GM21367 (cell line): Measurements from ENCODE around the gene SRP72.
A peak's percentile ranks its signal among the peaks of the same experiment; 100 is the strongest.
"Not testable (repeated sequence)": the region's sequence is repeated elsewhere in the genome, so short reads cannot be mapped to it uniquely, and the experiment has no call there.

Experiments
- ATAC-seq: cut with Tn5 transposase; IDR thresholded peaks from one replicate; pipeline ENCODE4 v1.9.1; 2021; ENCODE audit not compliant: unreplicated experiment

SRP72 gene

GRCh38 chr4:56464581-56464980, 2.8 kb upstream of the SRP72 start:
- no peak for ATAC-seq

DNA sequence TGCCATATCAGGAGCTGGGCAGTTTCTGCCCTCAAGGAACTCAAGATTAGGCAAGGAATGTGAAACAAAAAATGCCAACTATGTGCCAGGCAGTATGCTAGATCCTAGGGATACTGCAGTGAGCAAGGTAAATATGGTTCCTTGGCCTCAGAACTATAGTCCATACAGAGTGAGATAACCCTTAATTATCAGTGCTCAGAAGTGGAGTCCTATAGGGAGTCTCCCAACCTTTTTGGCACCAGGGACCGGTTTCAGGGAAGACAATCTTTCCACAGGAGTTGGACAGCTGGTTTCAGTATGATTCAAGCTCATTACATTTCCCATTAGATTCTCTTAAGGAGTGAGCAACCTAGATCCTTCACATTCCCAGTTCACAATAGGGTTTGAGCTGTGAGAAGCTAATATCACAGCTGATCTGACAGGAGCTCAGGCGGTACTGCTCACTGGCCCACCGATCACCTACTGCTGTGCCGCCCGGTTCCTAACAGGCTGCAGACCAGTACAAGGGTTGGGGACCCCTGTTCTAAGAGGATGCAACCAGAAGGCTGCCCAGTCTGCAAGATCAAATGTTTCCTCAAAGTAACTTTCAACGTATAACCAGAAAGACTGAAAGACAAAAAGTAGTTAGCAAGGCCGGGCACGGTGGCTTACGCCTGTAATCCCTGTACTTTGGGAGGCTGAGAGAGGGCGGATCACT, 1.7 kb upstream of the SRP72 start:
- ATAC-seq, result no peak

- ATAC-seq, result not testable (repeated sequence)
Measured at GRCh38 chr4:56466296-56466761, 1.1 kb upstream of the SRP72 start.

- ATAC-seq, result no peak
Measured at GRCh38 chr4:56466910-56467283, 520 bp upstream of the SRP72 start.

GRCh38 chr4:56468097-56468422, 643 bp downstream of the SRP72 start:
- ATAC-seq, result peak; percentile 54

GRCh38 chr4:56469489-56470210, 2.2 kb downstream of the SRP72 start:
- ATAC-seq, result no peak

DNA sequence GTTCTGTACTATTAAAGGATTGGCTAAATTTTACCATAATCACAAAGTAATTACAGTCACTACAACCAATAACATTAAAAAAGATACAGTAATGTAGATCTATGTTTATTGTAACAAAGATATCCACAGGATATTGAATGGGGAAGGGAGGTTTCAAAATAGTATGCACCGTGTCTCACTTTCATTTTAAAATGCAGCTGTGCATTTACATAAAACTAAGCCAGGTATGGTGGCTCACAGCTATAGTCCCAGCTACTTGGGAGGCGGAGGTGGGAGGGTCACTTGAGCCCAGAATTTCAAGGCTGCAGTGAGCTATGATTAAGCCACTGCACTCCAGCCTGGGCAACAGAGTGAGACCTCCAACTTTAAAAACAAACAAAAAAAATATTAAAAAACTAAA, 8.5 kb downstream of the SRP72 start:
- peak; percentile 79 for ATAC-seq

DNA sequence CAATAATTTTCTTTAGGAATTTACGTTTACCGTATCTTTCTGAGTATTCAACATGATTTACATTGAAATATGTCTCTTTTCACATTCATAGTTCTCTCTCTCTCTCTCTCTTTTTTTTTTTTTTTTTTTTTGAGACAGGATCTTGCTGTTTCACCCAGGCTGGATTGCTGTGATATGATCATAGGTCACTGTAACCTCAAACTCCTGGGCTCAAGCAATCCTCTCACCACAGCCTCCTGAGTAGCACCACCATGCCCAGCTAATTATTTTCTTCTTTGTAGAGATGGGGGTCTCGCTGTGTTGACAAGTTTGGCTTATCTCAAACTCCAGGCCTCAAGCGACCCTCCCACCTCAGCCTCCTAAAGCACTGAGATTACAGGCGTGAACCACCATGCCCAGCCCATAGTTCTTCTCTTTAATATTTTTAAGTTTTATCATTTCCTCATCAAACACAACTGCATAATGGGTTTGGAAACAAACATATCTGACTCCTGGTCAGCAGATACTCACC, 9.8 kb downstream of the SRP72 start:
- no peak for ATAC-seq

DNA sequence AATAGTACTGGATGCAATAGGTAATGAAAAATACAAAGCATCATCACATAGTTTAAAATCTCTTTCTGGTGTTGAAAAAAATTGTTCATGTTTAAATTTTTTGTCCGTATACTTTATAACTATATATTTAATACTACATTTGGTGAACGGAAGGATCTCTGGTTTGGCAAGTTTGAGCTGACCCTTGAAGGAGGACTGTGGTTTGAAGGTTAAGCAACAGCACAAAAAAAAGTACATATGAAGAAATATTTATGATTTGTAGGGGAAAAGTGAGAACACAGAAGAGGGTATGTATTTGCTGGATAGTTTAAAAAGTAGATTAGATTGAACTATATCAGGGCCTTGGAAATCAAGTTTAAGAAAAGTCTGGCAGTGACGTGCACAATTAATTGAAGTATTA, 13.3 kb downstream of the SRP72 start:
- ATAC-seq, result no peak

DNA sequence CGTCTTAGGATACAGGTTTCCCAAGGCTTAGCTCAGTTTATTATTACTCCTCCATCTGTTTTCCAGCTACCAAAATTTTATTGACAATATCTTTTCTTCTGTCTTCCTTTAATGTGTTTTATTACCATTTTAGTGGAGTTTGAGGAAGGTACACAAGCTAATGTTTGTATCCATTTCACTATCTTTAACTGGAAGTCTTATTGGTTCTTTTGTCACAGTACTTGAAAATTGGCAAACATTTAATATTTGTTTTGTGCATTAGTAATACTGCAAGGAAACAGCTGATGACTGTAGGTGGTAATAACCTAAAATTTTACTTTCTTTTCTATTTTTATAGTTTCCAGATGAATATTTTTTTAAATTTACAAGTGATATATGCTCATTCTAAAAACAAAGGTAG, 28.8 kb downstream of the SRP72 start:
- ATAC-seq, result no peak

- ATAC-seq, result peak; percentile 61
Measured at GRCh38 chr4:56505269-56506130, 38.1 kb downstream of the SRP72 start, which contains the start of gene ARL9. Gene ARL9 (plus strand): TSS chr4:56505791. CDS start chr4:56505863, 72 bp downstream.

DNA sequence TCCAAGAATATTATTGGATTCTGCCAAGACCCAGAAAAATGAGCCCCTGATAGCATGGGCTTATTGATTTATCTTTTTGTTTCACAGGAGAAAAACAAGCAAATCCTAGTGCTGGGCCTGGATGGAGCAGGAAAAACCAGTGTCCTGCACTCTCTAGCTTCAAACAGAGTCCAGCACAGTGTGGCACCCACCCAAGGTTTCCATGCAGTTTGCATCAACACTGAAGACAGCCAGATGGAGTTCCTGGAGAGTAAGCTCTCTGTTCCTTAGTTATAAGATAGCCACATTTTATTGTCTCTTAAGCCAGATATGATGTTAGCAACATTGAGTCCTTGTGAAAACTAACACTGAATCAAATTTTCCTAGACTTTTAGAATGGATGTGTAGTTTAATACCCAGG, 43.7 kb downstream of the SRP72 start:
- no peak for ATAC-seq

GRCh38 chr4:56512166-56512565, 44.7 kb downstream of the SRP72 start:
- no peak for ATAC-seq

- no peak for ATAC-seq
Measured at GRCh38 chr4:56513517-56513916, 46.1 kb downstream of the SRP72 start.

- peak; percentile 91 for ATAC-seq
Measured at GRCh38 chr4:56530269-56531148, 63.1 kb downstream of the SRP72 start.

DNA sequence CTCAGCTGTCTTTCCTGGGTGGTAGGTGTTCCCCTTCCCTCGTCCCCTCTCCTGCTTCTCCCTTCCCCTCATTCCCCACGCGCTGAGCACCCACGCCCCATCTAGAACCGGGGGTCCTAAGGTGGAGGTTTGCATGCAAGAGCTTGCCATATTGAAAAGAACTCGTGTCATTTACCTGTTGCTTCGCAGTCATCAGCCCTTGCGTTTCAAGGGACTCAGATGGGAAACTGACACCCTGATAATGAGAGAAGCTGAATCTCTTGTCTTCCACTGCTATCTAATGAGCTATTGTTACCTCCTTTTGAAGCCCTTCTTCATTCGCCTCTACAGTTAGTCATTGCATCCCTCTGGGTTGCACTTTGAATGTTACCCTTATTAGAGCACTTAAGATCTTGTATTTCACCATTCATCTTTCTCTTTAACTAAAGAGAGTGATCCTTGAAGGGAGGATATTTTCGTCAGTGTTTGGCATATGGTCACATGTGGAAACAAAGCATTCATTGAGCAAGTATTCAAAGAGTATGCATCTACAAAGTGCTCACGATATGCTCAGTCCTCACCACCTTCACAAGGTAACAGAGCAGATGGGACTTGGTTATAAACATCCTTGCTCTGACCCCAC, 63.8 kb downstream of the SRP72 start:
- no peak for ATAC-seq

GRCh38 chr4:56531823-56532222, 64.4 kb downstream of the SRP72 start:
- ATAC-seq, result no peak

- ATAC-seq, result no peak
Measured at GRCh38 chr4:56532239-56532638, 64.8 kb downstream of the SRP72 start.

DNA sequence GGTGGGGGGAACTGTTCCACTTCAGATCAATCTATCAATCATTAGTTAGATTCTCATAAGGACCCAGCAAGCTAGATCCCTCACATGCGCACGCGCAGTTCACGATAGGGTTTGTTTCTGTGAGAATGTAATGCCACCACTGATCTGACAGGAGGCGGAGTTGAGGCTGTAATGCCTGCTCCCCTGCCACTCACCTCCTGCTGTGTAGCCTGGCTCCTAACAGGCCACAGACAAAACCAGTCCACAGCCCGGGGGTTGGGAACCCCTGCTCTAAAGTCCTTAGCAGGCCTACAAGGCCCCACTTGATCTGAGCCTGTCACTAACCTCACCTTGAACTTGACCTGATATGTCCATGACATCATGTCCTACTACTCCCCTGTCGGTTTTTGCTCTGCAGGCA, 68.5 kb downstream of the SRP72 start:
- ATAC-seq, result no peak

DNA sequence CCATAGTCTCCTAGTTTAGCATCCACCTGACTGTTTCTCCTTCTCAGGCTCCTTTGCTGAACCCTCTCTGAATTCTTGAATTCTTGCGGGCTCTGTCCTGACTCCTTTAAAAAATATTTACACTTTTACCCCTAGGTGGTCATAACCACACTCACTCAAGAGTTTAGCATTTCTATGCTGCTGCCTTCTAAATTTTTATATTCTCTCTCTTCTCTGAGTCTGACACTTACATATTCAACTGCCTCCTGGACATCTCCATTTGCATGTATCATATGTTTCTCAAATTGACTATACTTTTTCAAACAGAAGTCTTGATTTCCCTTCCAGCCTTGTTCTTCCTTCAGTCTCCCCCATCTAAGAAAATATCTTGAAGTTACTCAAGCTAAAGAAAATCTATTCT, 69.7 kb downstream of the SRP72 start:
- no peak for ATAC-seq
